Stimulated activated CD4-positive, alpha-beta T cell treated with anti-CD3 and anti-CD28 coated beads, TNF-alpha, amount 100 ng/mL, for 4 hours (primary cell): ENCODE results near the gene CPA1.

Source experiments
- DNase-seq, 3 experiments: peaks; one replicate each; pipeline ENCODE4 v3.0.0-alpha.2; 2020; ENCODE audit warnings: low read depth in 3 of 3

CPA1 gene

DNA sequence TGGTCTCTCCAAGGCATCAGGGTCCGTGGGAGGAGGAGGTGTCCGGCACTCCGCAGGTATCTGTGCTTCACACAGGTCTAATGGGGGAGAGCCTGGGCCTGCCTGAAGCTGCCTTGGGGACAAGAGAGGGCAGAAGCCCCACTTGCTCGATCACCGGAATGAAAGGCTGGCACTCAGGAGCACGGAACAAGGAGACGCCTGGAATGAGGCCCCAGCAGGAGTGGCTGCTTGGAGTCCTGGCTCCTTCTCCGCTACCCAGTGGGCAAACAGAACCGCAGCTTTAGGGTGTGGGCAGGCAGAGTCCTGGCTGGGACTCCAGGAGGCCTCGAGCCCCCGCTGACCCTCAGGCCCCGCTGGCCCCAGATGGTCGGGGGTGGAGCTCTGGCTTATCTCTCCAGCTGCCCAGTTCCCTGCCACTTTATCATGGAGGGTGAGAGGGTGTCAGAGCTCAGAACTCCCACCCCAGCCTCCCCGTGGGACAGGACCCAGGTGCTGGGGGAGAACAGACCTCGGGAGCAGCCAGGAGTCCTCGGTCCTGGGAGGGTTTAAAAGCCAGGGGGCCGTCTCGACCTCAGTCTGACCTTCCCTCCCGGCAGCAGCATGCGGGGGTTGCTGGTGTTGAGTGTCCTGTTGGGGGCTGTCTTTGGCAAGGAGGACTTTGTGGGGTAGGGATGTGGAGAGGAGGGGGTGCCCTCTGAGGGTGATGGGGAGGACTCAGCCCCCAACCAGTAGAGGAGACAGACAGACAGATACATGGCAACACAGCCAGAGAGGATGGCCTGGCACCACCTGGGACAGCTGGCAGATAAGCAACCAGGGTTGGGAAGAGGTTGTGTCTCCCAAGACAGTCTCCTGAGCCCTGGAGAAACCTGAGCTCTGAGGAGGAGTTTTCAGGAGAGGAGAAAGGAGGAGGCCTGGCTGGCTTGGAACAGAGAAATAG, at the start of gene CPA1:
CPA1 (plus strand) TSS at position 574 of the 940 bp plus-strand sequence; CDS start at position 601, 27 bp downstream.
- DNase-seq, result no peak

DNA sequence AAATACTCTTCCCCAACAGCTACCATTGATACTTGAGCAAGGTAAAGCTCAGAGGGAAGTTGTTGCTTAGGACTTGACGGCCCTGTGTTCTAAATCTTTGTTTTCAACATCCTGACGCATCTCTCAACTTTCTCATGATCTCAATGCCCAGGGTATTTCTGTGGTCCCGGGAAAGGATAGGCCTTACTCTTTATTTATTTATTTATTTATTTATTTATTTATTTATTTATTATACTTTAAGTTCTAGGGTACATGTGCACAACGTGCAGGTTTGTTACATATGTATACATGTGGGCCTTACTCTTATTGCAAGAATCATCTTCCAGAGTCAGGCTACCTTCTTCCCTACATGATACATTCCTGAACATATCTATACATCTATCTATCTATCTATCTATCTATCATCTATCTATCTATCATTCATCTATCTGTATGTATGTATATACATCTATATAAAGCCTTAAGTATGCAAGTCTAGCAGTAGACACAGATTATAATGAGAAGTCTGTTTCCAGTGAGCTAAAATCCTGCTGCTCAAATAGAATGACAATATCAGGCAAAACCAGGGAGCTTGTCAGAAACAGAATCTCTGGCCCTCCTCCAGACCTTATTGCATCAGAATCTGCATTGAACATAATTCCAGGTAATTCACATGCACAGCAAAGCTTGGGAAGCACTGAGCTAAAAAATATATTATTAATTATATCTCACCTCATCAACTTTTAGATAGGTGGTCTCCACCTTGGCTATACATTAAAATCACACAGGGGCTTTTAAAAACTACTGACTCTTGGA, 47.8 kb upstream of the CPA1 start:
- no peak for DNase-seq

DNA sequence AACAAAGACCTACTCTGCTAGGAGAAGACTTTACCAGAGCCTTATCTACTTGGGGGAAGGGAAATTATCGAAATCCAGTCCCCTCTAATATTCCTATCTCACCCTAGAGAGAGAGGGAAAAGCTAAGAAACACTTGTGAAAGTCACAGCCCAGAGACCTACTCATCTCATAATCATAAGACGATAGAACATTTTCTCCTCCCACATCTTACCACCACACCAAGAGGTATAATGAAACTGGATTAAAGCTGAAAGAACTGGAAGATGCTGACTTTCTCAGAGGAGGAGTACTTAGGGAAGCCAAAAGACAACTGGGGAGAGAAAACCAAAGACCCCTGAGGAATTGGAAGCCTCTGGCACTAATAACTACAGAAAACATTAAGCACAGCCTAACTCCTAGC, 46.5 kb upstream of the CPA1 start:
- DNase-seq, result no peak

DNA sequence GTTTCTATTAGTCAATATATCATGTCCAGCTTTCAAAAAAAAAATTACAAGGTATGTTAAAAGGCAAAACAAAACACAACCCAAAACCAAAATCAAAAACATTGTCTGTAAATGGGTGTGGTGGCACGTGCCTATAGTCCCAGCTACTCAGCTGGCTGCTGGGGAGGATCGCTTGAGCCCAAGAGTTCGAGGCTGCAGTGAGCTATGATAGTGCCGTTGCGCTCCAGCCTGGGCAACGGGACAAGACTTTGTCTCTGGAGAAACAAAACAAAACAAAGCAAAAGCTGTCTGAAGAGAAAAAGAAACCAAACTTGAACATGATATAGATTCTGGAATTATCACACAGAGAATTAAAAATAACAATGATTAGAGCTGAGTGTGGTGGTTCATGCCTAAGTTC, 46.0 kb upstream of the CPA1 start:
- DNase-seq, result no peak

GRCh38 chr7:130337410-130337971, 42.8 kb upstream of the CPA1 start:
- no peak for DNase-seq

DNA sequence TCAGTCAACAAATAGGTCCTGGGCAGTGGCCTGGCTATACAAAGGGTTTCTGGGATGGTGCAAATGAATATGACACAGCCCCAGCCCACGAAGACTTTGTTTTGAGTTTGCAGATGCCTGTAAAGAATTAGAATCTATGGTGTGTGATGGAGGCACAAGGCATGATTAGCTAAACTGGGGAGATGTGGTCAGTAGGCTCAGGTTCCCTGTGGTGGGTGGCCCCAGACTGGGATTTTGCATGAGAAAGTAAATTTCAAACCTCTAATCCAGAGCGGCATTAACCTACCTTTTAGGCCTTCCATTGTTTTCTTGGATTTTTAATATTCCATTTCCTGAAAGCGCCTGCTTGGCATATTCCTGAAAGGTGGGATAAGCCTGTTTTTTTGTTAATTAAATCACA, 42.1 kb upstream of the CPA1 start:
- DNase-seq, result no peak

DNA sequence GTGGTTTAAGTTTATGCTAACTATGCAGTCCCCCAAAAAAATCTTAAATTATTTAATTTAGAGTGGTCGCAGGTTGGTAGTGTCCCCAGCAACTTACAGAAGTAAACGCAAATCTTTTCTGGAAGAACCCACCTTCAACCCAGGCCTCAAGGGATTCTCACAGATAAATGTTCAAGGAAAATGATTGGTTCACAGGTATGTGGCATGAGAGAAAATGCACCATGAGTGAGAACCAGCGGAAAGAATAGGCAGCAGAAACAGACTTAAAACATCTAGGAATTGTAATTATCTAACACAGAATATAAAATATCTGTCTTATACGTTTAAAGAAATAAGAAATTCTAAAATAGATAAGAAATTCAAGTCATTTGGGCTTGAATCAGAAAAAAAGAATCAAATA, 38.4 kb upstream of the CPA1 start:
- no peak for DNase-seq

DNA sequence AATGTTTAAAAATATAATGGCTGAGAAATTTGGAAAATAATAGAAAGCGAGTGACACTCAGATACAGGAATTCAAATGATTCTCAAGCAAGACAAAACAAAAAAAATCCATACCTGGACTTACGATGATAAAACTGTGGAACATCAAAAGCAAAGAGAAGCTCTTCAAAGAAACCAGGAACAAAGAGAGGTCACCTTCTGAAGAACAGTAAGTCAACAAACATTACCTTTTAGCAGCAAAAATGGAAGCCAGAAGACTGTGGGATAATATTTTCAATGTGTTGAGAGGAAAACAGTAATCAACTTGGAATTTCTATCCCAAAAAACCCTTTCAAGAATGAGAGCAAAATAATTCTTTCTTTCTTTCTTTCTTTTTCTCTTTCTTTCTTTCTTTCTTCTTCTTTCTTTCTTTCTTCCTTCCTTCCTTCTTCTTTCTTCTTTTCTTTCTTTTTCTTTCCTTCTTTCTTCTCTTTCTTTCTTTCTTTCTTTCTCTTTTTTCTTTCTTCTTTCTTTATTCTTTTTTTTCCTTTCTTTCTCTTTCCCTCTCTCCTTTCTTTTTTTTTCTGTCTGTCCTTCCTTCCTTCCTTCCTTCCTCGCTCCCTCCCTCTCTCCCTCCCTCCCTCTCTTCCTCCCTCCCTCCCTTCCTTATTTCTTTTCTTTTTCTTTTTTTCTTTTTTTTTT, 37.5 kb upstream of the CPA1 start:
- DNase-seq, result no peak

DNA sequence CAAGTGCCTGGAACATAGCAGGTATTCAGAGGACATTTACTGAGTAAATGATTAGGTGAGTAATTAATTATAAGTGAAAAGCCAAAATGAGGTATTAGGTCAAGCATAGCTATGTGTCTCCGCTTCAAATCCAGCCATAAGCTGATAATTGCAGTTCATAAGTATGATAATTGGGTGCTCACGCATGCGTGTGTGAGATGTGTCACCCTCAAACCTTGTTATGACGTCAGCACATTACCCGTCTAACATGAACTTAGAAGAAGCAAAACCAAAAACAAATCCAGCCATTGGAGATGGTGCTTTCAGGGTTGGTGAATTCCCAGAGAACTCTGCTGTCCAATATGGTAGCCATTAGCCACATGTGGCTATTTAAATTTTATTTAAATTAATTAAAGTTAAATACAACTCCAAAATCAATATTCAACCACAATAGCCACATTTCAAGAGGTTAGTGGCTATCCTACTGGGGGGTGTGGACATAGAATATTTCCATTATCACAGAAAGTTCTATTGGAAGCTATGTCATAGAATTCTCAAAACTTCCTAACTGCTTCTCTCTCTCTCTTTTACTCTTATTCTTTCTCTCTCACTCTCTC, 35.9 kb upstream of the CPA1 start, which contains the start of gene CPA5:
CPA5 (plus strand) TSS at position 546 of the 596 bp plus-strand sequence. CDS start 1,670 bp downstream, outside the sequence.
- no peak for DNase-seq

- no peak for DNase-seq
Observed at GRCh38 chr7:130345136-130345535, 35.2 kb upstream of the CPA1 start.

DNA sequence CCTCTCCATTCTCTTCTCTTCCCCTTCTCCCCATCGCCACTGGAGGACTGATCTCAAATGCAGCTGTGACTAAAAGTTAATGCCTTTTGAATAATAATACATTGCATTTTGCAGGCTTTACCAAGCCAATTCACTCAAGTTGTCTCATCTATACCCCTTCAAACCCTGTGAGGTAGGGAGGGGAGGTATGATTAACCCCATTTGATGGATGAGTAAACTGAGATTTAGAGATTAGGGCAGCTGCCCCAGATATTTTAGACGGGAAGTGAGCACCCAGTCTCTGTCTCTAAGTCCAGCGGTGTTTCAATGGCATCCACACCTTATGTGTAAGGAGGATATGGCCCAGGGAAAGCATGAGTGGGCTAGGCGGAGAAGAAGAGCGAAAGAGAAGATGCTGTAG, 34.6 kb upstream of the CPA1 start:
- DNase-seq, result no peak

- no peak for DNase-seq
Observed at GRCh38 chr7:130346177-130346905, 34.0 kb upstream of the CPA1 start.

DNA sequence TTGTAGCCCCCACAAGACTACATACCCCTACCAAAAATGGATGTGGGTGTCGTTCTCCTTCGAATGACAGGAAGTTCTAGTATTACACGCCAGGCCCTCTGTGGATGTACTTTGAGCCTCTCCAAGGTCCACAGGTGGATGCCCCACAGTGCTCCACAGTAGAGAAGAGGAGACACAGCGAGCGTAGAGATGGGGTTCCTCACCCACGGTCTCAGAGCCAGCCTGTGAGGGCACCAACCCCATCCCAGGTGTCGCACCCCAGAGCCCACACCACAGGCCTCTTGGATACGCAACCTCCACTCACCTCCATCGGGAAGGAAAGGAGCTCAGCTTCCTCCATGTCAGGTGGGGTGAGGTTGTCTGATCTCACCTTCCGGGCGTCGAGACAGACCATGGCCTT, 33.4 kb upstream of the CPA1 start:
- no peak for DNase-seq

DNA sequence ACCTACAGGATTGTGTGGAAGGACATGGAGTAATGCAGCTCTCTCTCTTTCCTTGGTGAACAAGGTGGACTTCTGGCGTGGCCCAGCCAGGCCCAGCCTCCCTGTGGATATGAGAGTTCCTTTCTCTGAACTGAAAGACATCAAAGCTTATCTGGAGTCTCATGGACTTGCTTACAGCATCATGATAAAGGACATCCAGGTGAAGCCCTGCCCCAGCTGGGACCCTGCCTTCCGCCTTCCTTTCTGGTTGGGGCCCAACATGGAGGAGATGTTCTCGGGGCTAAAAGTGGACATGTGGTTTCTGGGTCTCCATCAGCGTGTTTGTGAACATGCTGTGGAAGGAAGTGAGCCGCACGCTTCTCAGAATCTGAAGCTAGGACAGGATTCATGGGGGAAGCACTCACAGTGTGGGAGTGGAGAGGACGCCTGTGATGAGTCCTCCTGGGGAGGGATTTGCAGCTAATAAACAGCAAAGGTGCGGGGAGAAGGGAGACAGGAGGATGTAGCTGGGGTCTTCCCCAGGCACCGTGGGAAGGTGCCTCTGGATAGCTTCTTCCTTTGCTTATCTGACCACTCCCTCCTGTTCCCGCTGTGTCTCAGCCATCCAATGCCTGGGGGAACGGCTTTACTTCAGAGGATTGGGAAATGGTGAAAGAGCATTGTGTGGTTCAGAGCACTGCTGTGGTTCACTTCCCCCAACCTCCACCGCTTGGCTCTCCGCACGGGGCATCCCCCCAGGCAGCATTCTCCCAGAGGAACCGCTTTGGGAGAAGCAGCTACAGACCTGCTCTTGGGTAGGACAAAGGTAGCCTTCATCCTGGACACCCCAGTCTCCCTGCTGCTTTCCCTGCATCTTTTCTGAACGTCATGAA, 30.1 kb upstream of the CPA1 start:
- DNase-seq, result no peak

DNA sequence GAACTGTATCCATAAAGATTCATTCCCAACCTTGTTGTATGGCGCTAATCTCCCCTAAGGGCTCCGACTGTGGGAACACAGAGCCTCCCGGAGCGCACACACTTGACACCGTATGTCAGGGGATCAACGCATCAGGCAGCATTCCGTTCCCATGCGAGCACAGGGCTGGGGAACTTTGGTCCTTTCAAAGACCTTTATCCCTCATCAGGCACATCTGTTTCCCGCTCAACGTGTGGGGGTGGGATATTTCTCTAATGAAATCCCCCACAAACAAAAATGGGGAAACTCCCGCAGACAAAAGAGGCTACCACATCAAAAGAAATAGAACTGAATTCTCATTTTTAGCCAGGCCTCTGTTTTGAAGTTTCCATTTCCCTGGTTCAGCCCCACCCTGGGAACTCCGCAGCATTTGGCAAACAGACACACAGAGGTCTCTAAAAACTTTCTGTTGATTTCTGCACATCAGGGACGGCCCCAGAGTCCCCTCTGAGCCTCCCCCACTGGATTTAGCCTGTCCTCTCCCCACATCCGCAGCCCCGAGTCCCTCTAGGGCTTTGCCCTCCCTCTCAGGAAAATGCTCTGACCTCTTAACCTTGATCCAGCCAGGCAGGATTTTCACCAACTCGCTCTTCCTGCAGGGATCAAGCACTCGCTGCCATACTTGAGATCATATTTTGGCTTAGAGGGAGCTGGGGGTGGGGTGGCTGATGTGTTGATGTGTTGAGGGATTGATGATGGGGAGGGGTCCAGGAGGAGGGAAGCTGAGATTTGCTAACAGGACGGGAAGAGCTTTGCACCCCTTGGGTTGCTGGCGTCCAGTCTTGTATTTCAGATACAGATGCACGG, 29.1 kb upstream of the CPA1 start:
- DNase-seq, result no peak

DNA sequence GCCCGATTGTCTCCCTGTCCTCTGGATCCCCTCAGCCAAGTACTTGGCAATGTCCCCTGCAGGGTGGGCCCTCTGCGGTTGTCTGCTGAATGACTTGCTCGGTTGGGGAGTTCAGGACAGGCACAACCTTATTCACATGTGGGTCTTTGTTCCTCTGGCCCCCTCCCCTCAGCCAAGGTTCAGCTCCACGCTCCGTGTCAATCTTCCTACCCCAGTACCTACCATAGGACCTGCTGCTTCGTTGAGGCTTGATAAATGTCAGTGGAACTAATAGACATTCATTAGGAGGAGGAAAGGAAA, 28.6 kb upstream of the CPA1 start:
- DNase-seq, result no peak

DNA sequence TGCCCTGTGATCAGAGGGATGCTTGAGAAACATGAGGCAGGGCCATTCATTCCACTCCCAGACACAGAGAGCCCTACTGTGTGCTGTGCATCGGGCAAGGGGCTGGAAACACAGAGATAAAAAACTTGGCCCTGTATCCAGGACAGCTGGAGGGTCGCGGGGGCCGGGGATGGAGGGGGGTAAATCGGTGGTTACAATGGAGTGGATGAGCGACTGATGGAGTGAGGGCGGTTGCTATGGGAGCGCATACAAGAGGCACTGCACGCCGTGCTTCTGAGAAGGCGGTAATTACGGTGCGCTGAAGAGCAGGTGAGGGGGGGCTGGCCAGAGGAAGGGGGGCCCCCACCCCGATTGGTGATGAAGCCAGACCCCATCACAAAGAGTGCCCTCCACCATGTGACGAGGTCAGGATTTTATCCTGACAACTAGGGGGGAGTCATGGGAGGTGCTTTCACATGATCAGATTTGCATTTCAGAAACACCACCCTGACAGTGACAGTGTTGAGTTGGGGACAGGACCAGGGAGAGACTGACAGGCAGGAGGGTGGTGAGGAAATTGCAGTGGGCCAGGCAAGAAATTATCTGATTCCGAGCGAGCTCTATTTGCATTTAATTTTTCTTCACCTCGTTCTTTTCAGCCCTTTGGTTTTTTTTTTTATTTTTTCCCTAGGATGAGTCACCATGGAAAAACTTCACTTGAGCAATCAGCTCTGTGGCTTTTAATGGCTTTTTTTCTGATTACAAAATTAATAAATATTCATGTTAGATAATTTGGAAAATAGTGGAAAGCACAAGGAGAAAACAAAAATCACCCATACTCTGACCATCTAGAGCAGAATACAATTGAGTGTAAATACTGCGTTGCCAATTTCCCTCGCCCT, 27.9 kb upstream of the CPA1 start:
- DNase-seq, result no peak

DNA sequence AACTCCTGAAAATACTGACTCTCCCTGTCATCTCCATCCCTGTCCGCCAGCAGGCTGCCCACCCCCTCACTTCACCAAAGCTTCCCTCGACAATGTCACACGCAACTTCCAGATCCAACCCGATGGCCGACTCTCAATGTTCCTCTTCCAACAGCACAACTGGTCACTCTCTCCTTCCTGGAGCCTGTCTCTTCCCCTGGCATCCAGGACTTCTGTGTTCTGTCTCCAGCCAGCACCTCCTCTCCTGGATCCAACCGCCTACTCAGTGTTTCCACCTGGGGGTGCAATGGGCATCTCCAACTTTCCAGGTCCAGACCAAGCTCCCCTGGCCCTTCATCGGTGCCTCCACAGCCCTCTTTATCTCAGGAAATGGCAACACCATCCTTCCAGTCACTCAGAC, 27.1 kb upstream of the CPA1 start:
- DNase-seq, result no peak
